ENCODE data around the gene NAIF1.
A peak's percentile ranks its signal among the peaks of the same experiment; 100 is the strongest.

NAIF1 gene

GRCh38 chr9:128102196-128102595 is 35.1 kb upstream of the NAIF1 start:
- DNase-seq (ENCODE audit: low spot score): no peak

GRCh38 chr9:128101690-128102089 is 34.6 kb upstream of the NAIF1 start:
- DNase-seq (ENCODE audit: low spot score): no peak

GRCh38 chr9:128101231-128101661 is 34.1 kb upstream of the NAIF1 start:
- no peak for DNase-seq (ENCODE audit: low spot score)

- no peak for DNase-seq (ENCODE audit: low spot score)
Observed at GRCh38 chr9:128100581-128100980, 33.5 kb upstream of the NAIF1 start.

GRCh38 chr9:128099932-128100491 is 32.9 kb upstream of the NAIF1 start:
- no peak for DNase-seq (ENCODE audit: low spot score)

GRCh38 chr9:128099231-128099931 is 32.3 kb upstream of the NAIF1 start:
- DNase-seq (ENCODE audit: low spot score): no peak

GRCh38 chr9:128098297-128099230 is 31.4 kb upstream of the NAIF1 start:
- DNase-seq (ENCODE audit: low spot score): peak; percentile 80

- no peak for DNase-seq (ENCODE audit: low spot score)
Observed at GRCh38 chr9:128097543-128098296, 30.6 kb upstream of the NAIF1 start.

GRCh38 chr9:128096616-128097536 is 29.8 kb upstream of the NAIF1 start:
- no peak for DNase-seq (ENCODE audit: low spot score)

GRCh38 chr9:128094950-128095544 is 27.9 kb upstream of the NAIF1 start:
- no peak for DNase-seq (ENCODE audit: low spot score)

- DNase-seq (ENCODE audit: low spot score): peak; percentile 80
Observed at GRCh38 chr9:128094166-128094949, 27.2 kb upstream of the NAIF1 start.

- DNase-seq (ENCODE audit: low spot score): no peak
Observed at GRCh38 chr9:128093011-128093410, 25.9 kb upstream of the NAIF1 start.

GRCh38 chr9:128092199-128092977 is 25.3 kb upstream of the NAIF1 start:
- no peak for DNase-seq (ENCODE audit: low spot score)

- no peak for DNase-seq (ENCODE audit: low spot score)
Observed at GRCh38 chr9:128091571-128091970, 24.5 kb upstream of the NAIF1 start.

GRCh38 chr9:128091144-128091543 is 24.0 kb upstream of the NAIF1 start:
- peak; percentile 85 for DNase-seq (ENCODE audit: low spot score)

- no peak for DNase-seq (ENCODE audit: low spot score)
Observed at GRCh38 chr9:128089299-128089698, 22.2 kb upstream of the NAIF1 start.

- DNase-seq (ENCODE audit: low spot score): no peak
Observed at GRCh38 chr9:128088253-128088945, 21.3 kb upstream of the NAIF1 start.

- DNase-seq (ENCODE audit: low spot score): no peak
Observed at GRCh38 chr9:128087262-128087661, 20.1 kb upstream of the NAIF1 start.
